Bronchial epithelial cell (primary cell): Measurements from ENCODE around the gene ZNF789. TPM values are rescaled to one million over a fixed set of nuclear protein-coding genes. Genes with fewer than 3 reads are reported as not detected.
A peak's percentile ranks its signal among the peaks of the same experiment; 100 is the strongest.

Experiments
- DNase-seq: peaks from one replicate; pipeline ENCODE4 v3.0.0-alpha.2; 2010; ENCODE audit warnings: low read depth
- FAIRE-seq: peaks from 2 replicates; lab custom pipeline; 2011; peaks lifted over from hg19 to GRCh38; lab: Jason Lieb, UNC
- H3K27me3 ChIP-seq: 2 replicates; pipeline ENCODE4 v1.5.1; 2011; ENCODE audit warnings: low read length; ENCODE audit not compliant: control insufficient read depth, insufficient read depth
- H3K36me3 ChIP-seq: 2 replicates; pipeline ENCODE4 v1.5.1; 2011; ENCODE audit warnings: low read length; ENCODE audit not compliant: control insufficient read depth, insufficient read depth
- H3K4me3 ChIP-seq: 2 replicates; pipeline ENCODE4 v1.5.1; 2011; ENCODE audit warnings: mild to moderate bottlenecking, low read depth, low read length, control low read depth
- total RNA-seq: library from RNA; depleted of rRNA; stranded (reverse); fragments of >200 nt; gene quantifications from 2 replicates; pipeline ENCODE4 v1.2.1, GENCODE V29; 2014
- TF ChIP-seq, protein P1 (sequence below): IDR thresholded peaks from 2 replicates; pipeline ENCODE4 v1.5.1; 2011; ENCODE audit warnings: mild to moderate bottlenecking, moderate library complexity, low read length, control low read depth, inconsistent platforms; ENCODE audit not compliant: insufficient read depth, severe bottlenecking

ZNF789 gene
- total RNA-seq, 1 donor from 2014 or later: 2.9 TPM

- peak; percentile 13 for FAIRE-seq
- TF ChIP-seq, protein P1, sequence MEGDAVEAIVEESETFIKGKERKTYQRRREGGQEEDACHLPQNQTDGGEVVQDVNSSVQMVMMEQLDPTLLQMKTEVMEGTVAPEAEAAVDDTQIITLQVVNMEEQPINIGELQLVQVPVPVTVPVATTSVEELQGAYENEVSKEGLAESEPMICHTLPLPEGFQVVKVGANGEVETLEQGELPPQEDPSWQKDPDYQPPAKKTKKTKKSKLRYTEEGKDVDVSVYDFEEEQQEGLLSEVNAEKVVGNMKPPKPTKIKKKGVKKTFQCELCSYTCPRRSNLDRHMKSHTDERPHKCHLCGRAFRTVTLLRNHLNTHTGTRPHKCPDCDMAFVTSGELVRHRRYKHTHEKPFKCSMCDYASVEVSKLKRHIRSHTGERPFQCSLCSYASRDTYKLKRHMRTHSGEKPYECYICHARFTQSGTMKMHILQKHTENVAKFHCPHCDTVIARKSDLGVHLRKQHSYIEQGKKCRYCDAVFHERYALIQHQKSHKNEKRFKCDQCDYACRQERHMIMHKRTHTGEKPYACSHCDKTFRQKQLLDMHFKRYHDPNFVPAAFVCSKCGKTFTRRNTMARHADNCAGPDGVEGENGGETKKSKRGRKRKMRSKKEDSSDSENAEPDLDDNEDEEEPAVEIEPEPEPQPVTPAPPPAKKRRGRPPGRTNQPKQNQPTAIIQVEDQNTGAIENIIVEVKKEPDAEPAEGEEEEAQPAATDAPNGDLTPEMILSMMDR: no peak
These were observed 16.8 kb upstream of the ZNF789 start for GRCh38 chr7:99455874-99456273.

DNA sequence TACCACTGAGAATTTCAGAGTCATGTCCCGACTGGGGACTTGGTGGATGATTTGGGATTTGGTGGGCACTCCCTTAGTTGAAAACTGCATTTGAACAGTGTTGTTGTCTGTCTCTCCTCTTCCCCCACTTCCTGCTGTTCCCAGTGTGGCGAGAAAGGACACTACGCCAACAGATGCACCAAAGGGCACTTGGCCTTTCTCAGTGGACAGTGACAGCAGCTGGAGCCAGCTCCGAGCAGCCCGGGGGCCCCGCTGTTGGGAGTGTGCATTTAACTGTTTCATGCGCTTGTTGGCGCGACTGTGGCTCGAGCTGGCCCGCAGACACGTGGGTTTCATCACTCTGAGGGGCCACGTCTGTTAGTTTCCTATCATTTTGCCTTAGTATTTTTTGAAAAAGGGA lies 16.4 kb upstream of the ZNF789 start:
- TF ChIP-seq, protein P1: no peak
- Histone ChIP-seq H3K36me3 (peaks cover 38% of the 10 kb centered on the region), H3K4me3 (no peak overlapping the region), H3K27me3 (no peaks in the 10 kb centered on the region)
- DNase-seq (no peak), FAIRE-seq (no peak)

More at GRCh38 chr7:99455874-99456273, 16.8 kb upstream of the ZNF789 start:
- Histone ChIP-seq H3K4me3 (no peak overlapping the region), H3K27me3 (no peaks in the 10 kb centered on the region), H3K36me3 (peaks cover 41% of the 10 kb centered on the region)
- no peak for DNase-seq

- Histone ChIP-seq H3K27me3 (no peaks in the 10 kb centered on the region), H3K36me3 (peaks cover 35% of the 10 kb centered on the region), H3K4me3 (no peak overlapping the region)
- FAIRE-seq: no peak
- no peak for DNase-seq
- TF ChIP-seq, protein P1: no peak
These were observed 15.5 kb upstream of the ZNF789 start for GRCh38 chr7:99457050-99457649.

GRCh38 chr7:99457650-99458493 lies 14.8 kb upstream of the ZNF789 start:
- H3K27me3 ChIP-seq: no peaks in the 10 kb centered on the region
- TF ChIP-seq, protein P1: no peak
- DNase-seq (no peak), FAIRE-seq (no peak)
- peaks cover 33% of the 10 kb centered on the region for H3K36me3 ChIP-seq
- H3K4me3 ChIP-seq: no peak overlapping the region

- peaks cover 29% of the 10 kb centered on the region for H3K36me3 ChIP-seq
- no peak overlapping the region for H3K4me3 ChIP-seq
- no peak for FAIRE-seq
- DNase-seq: peak; percentile 20
- TF ChIP-seq, protein P1: peak; percentile 46
- H3K27me3 ChIP-seq: no peaks in the 10 kb centered on the region
These were observed 13.6 kb upstream of the ZNF789 start for GRCh38 chr7:99459087-99459486.
